BLaER1 treated with 17β-estradiol and CSF1 and Interleukin-3, amounts not matched to agents 10 nM and 100 nM (cell line): ENCODE results near the gene COL23A1.

ENCODE experiments used
- H3K27ac ChIP-seq, 11 experiments: shearing (Covaris generic); formaldehyde crosslinking; 2 replicates each; pipeline ENCODE4 v1.8.1; 2022
- H3K27me3 ChIP-seq, 11 experiments: shearing (Covaris generic); formaldehyde crosslinking; 2 replicates each; pipeline ENCODE4 v1.8.1; 2022
- H3K36me3 ChIP-seq, 11 experiments: shearing (Covaris generic); formaldehyde crosslinking; 2 replicates each; pipeline ENCODE4 v1.8.1; 2022
- H3K4me1 ChIP-seq, 10 experiments: shearing (Covaris generic); formaldehyde crosslinking; 2 replicates each; pipeline ENCODE4 v1.8.1; 2022
- H3K4me2 ChIP-seq, 11 experiments: shearing (Covaris generic); formaldehyde crosslinking; 2 replicates each; pipeline ENCODE4 v1.8.1; 2022
- H3K4me3 ChIP-seq, 10 experiments: shearing (Covaris generic); formaldehyde crosslinking; 2 replicates each; pipeline ENCODE4 v1.8.1; 2022
- H3K9ac ChIP-seq, 11 experiments: shearing (Covaris generic); formaldehyde crosslinking; 2 replicates each; pipeline ENCODE4 v1.8.1; 2022
- H3K9me3 ChIP-seq, 11 experiments: shearing (Covaris generic); formaldehyde crosslinking; replicated peaks in 1 of 11; 2 replicates each; pipeline ENCODE4 v1.8.1; 2022
- H4K20me1 ChIP-seq, 11 experiments: shearing (Covaris generic); formaldehyde crosslinking; 2 replicates each; pipeline ENCODE4 v1.8.1; 2022
- Cebpa-rat ChIP-seq, 11 experiments: shearing (Covaris generic); IDR thresholded peaks; 2 replicates each; pipeline ENCODE4 v1.8.1; 2022

Gene COL23A1

GRCh38 chr5:178403351-178403750 lies 186.8 kb downstream of the COL23A1 start:
- Histone ChIP-seq H3K27me3 (no peaks in the 10 kb centered on the region), H3K36me3 (no peaks in the 10 kb centered on the region), H3K4me1 (peaks cover 8 to 15% (median 11%) of the 10 kb centered on the region in 10 experiments; a peak in 15 of 20 replicates), H3K4me2 (no peak overlapping the region), H3K9me3 (peaks cover 21 to 33% (median 24%) of the 10 kb centered on the region in 11 experiments), H3K9ac (no peak overlapping the region), H3K27ac (no peak overlapping the region), H3K4me3 (no peak overlapping the region), H4K20me1 (no peaks in the 10 kb centered on the region)
- no peak for TF ChIP-seq Cebpa-rat (IDR thresholded peaks at IDR 0.05)

GRCh38 chr5:178399701-178400095 lies 190.5 kb downstream of the COL23A1 start:
- Histone ChIP-seq H3K4me1 (peaks cover 4 to 12% (median 10%) of the 10 kb centered on the region in 10 experiments; a peak in 15 of 20 replicates), H3K36me3 (no peaks in the 10 kb centered on the region), H3K4me3 (no peak overlapping the region), H3K4me2 (peak overlapping the region in 6 of 11 experiments; percentile 2 to 47 (median 26); a peak in 5 of 22 replicates), H3K9me3 (peaks cover 0 to 5% (median 0%) of the 10 kb centered on the region in 11 experiments; a peak in 2 of 22 replicates), H3K27ac (no peak overlapping the region), H4K20me1 (no peaks in the 10 kb centered on the region), H3K9ac (no peak overlapping the region), H3K27me3 (no peaks in the 10 kb centered on the region)
- no peak for TF ChIP-seq Cebpa-rat (IDR thresholded peaks at IDR 0.05)

GRCh38 chr5:178398901-178399700 lies 191.1 kb downstream of the COL23A1 start:
- Histone ChIP-seq H3K9ac (0 out of 22 replicates have a peak overlapping the region, but pooled peaks of 1 of the 11 experiments have one; percentile 38), H3K27ac (no peak overlapping the region), H4K20me1 (no peaks in the 10 kb centered on the region), H3K36me3 (no peaks in the 10 kb centered on the region), H3K27me3 (no peaks in the 10 kb centered on the region), H3K4me1 (peaks cover 6 to 14% (median 11%) of the 10 kb centered on the region in 10 experiments; a peak in 17 of 20 replicates), H3K4me2 (peak overlapping the region in 9 of 11 experiments; percentile 2 to 47 (median 29); a peak in 11 of 22 replicates), H3K4me3 (no peak overlapping the region), H3K9me3 (peaks cover 0 to 5% (median 0%) of the 10 kb centered on the region in 11 experiments; a peak in 2 of 22 replicates)
- TF ChIP-seq Cebpa-rat (IDR thresholded peaks at IDR 0.05) = no peak

GRCh38 chr5:178396796-178397720 lies 193.1 kb downstream of the COL23A1 start:
- Histone ChIP-seq H4K20me1 (no peaks in the 10 kb centered on the region; a peak in 1 of 22 replicates), H3K9me3 (peaks cover 0 to 5% (median 0%) of the 10 kb centered on the region in 11 experiments; a peak in 3 of 22 replicates), H3K27me3 (no peaks in the 10 kb centered on the region), H3K27ac (no peak overlapping the region), H3K4me1 (peaks cover 10 to 34% (median 26%) of the 10 kb centered on the region in 10 experiments; a peak in 19 of 20 replicates), H3K9ac (no peak overlapping the region), H3K4me3 (no peak overlapping the region), H3K4me2 (no peak overlapping the region), H3K36me3 (no peaks in the 10 kb centered on the region)
- no peak for TF ChIP-seq Cebpa-rat (IDR thresholded peaks at IDR 0.05)

GRCh38 chr5:178394074-178394473 lies 196.1 kb downstream of the COL23A1 start:
- Histone ChIP-seq H3K36me3 (no peaks in the 10 kb centered on the region), H3K27me3 (no peaks in the 10 kb centered on the region), H3K4me1 (peaks cover 4 to 50% (median 23%) of the 10 kb centered on the region in 10 experiments; a peak in 19 of 20 replicates), H3K4me3 (no peak overlapping the region), H3K27ac (peak overlapping the region in 2 of 11 experiments; percentile 43 to 62; a peak in 3 of 22 replicates), H3K9me3 (no peaks in the 10 kb centered on the region; a peak in 1 of 22 replicates), H3K9ac (no peak overlapping the region), H3K4me2 (peak overlapping the region in 5 of 11 experiments; percentile 66 to 78 (median 72); a peak in 9 of 22 replicates), H4K20me1 (no peaks in the 10 kb centered on the region; a peak in 1 of 22 replicates)
- TF ChIP-seq Cebpa-rat (IDR thresholded peaks at IDR 0.05) = no peak

GRCh38 chr5:178392931-178393394 lies 197.2 kb downstream of the COL23A1 start:
- Histone ChIP-seq H3K27me3 (no peaks in the 10 kb centered on the region), H3K9ac (peak overlapping the region in 1 of 11 experiments; percentile 16; a peak in 3 of 22 replicates), H3K4me1 (peaks cover 0 to 57% (median 22%) of the 10 kb centered on the region in 10 experiments; a peak in 13 of 20 replicates), H3K9me3 (no peaks in the 10 kb centered on the region; a peak in 1 of 22 replicates), H3K4me2 (peak overlapping the region in 10 of 11 experiments; percentile 15 to 78 (median 46); a peak in 15 of 22 replicates), H4K20me1 (peaks cover 0 to 3% (median 0%) of the 10 kb centered on the region in 11 experiments; a peak in 2 of 22 replicates), H3K36me3 (no peaks in the 10 kb centered on the region), H3K27ac (peak overlapping the region in 3 of 11 experiments; percentile 11 to 73 (median 66); a peak in 4 of 22 replicates), H3K4me3 (no peak overlapping the region)
- 0 out of 22 replicates have a peak, but pooled peaks of 1 of the 11 experiments have one; percentile 8 for TF ChIP-seq Cebpa-rat (IDR thresholded peaks at IDR 0.05)

GRCh38 chr5:178392386-178392785 lies 197.8 kb downstream of the COL23A1 start:
- no peak for TF ChIP-seq Cebpa-rat (IDR thresholded peaks at IDR 0.05)
- peaks cover 0 to 63% (median 22%) of the 10 kb centered on the region in 10 experiments; a peak in 13 of 20 replicates for H3K4me1 ChIP-seq
- H3K9me3 ChIP-seq = no peaks in the 10 kb centered on the region; a peak in 1 of 22 replicates
- peak overlapping the region in 6 of 11 experiments; percentile 25 to 78 (median 71); a peak in 12 of 22 replicates for H3K4me2 ChIP-seq
- H3K27ac ChIP-seq = peak overlapping the region in 2 of 11 experiments; percentile 66 to 73; a peak in 4 of 22 replicates
- H3K36me3 ChIP-seq = no peaks in the 10 kb centered on the region
- H3K9ac ChIP-seq = peak overlapping the region in 1 of 11 experiments; percentile 16; a peak in 2 of 22 replicates
- peaks cover 0 to 3% (median 0%) of the 10 kb centered on the region in 11 experiments; a peak in 2 of 22 replicates for H4K20me1 ChIP-seq
- H3K4me3 ChIP-seq = no peak overlapping the region
- no peaks in the 10 kb centered on the region for H3K27me3 ChIP-seq

GRCh38 chr5:178391480-178391879 lies 198.7 kb downstream of the COL23A1 start:
- H3K9ac ChIP-seq = no peak overlapping the region
- no peak for TF ChIP-seq Cebpa-rat (IDR thresholded peaks at IDR 0.05)
- no peaks in the 10 kb centered on the region; a peak in 1 of 22 replicates for H3K9me3 ChIP-seq
- peaks cover 0 to 64% (median 22%) of the 10 kb centered on the region in 10 experiments; a peak in 13 of 20 replicates for H3K4me1 ChIP-seq
- no peak overlapping the region for H3K4me3 ChIP-seq
- no peaks in the 10 kb centered on the region for H3K27me3 ChIP-seq
- H3K36me3 ChIP-seq = no peaks in the 10 kb centered on the region
- H3K27ac ChIP-seq = no peak overlapping the region
- peak overlapping the region in 2 of 11 experiments; percentile 66 to 78; a peak in 1 of 22 replicates for H3K4me2 ChIP-seq
- peaks cover 0 to 3% (median 0%) of the 10 kb centered on the region in 11 experiments; a peak in 2 of 22 replicates for H4K20me1 ChIP-seq
